SK-N-SH treated with all-trans-retinoic acid at 6 μM for 48 hours (cell line): Measurements from ENCODE around the gene TRIM50.

ENCODE experiments used
- ARNTL ChIP-seq: fragments of 450-650 bp; formaldehyde crosslinking; IDR thresholded peaks from 2 replicates; pipeline ENCODE4 v1.5.0; 2020; ENCODE audit warnings: low read depth, mild to moderate bottlenecking, moderate library complexity, borderline replicate concordance
- CSDC2 ChIP-seq: fragments of 250-450 bp; sonication (Bioruptor Pico); IDR thresholded peaks from 2 replicates; pipeline ENCODE4 v1.5.0; 2020; ENCODE audit warnings: mild to moderate bottlenecking, moderate library complexity
- POU6F1 ChIP-seq: fragments of 250-450 bp; sonication (Bioruptor Pico); IDR thresholded peaks from 2 replicates; pipeline ENCODE4 v1.8.0; 2021; ENCODE audit warnings: low read depth, mild to moderate bottlenecking, moderate library complexity, borderline replicate concordance
- TSHZ2 ChIP-seq: fragments of 250-450 bp; sonication (Bioruptor Pico); IDR thresholded peaks from 2 replicates; pipeline ENCODE4 v1.5.0; 2020; ENCODE audit warnings: mild to moderate bottlenecking, moderate library complexity
- ZFP3 ChIP-seq: fragments of 250-450 bp; sonication (Bioruptor Pico); IDR thresholded peaks from 2 replicates; pipeline ENCODE4 v1.5.0; 2020; ENCODE audit warnings: mild to moderate bottlenecking, moderate library complexity
- ZNF565 ChIP-seq: fragments of 450-650 bp; formaldehyde crosslinking; conservative IDR thresholded peaks from 2 replicates; pipeline ENCODE4 v1.5.0; 2020; ENCODE audit warnings: low read depth, mild to moderate bottlenecking, moderate library complexity

DNA sequence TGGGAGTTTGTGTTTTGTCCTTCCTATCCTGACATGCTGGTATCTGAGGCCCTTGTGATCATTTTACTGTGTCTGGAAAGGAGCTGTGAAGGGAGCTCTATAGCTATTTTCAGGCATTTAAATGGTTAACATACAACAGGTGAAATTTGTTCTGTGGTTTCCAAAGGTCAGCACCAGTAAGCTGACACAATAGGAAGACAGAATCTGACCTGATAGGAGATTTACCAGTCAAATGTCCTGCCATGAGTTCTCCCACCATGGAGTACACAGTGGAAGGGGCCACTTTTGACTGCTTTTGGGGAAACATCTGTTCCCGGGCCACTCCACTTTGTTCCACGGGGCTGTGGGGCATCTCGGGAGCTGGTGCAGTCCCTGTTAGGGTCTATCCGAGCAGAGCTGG, 17.7 kb upstream of the TRIM50 start:
- no peak for TF ChIP-seq CSDC2 (CRISPR knock-in tag)
- no peak for TF ChIP-seq ARNTL (CRISPR knock-in tag)
- no peak for TF ChIP-seq ZFP3 (CRISPR knock-in tag)
- TF ChIP-seq ZNF565: no peak
- TF ChIP-seq TSHZ2 (CRISPR knock-in tag): no peak
- TF ChIP-seq POU6F1 (CRISPR knock-in tag): no peak
